ENCODE results near the gene OSBP2.
A peak's percentile ranks its signal among the peaks of the same experiment; 100 is the strongest.

OSBP2 gene

DNA sequence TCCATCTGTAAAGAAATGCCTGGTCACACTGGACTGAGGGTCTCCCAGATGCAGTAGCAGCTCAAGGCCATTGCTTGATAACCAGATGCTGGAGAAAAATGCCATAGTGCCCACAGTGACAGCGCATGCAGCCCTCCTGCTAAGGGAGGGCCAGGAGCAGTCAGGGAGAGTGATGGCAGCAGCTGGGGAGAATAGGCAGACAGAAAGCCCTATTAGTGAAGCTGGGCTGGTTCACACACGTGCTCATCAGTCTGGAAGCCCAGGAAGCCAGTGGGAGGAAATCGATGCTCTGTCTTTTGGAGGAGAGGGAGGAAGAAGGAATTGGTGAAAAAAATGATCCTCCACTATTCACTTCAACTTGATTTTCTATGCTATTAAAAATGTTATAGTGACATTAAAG lies 82.9 kb downstream of the OSBP2 start:
- Histone ChIP-seq H3K27me3 (ENCODE audit: insufficient read depth, low read length, poor library complexity, severe bottlenecking) (no peaks in the 10 kb centered on the region), H3K4me1 (ENCODE audit: insufficient read depth, low read length, poor library complexity, severe bottlenecking) (peaks cover 11% of the 10 kb centered on the region), H3K36me3 (ENCODE audit: insufficient read depth, low read length) (no peaks in the 10 kb centered on the region), H3K79me2 (ENCODE audit: insufficient read depth, low read length) (no peaks in the 10 kb centered on the region), H3K9ac (ENCODE audit: low read depth, low read length, poor library complexity, severe bottlenecking) (no peak overlapping the region), H2AFZ (ENCODE audit: low read length) (0 out of 2 replicates have a peak overlapping the region, but pooled peaks have one; percentile 20), H4K20me1 (ENCODE audit: insufficient read depth, low read length, poor library complexity, severe bottlenecking) (no peaks in the 10 kb centered on the region), H3K9me2 (replicated peaks; ENCODE audit: low read depth, low read length) (no peaks in the 10 kb centered on the region), H3K4me2 (ENCODE audit: low read depth, low read length, poor library complexity, severe bottlenecking) (no peak overlapping the region), H3K4me3 (ENCODE audit: low read length, poor library complexity, severe bottlenecking) (no peak overlapping the region), H3F3A (ENCODE audit: low read depth) (no peaks in the 10 kb centered on the region), H3K9me3 (ENCODE audit: insufficient read depth, low read depth, low read length) (no peaks in the 10 kb centered on the region)
- TF ChIP-seq EZH2phosphoT487 (IDR thresholded peaks at IDR 0.05; ENCODE audit: borderline replicate concordance) = no peak
- TF ChIP-seq, protein P1, sequence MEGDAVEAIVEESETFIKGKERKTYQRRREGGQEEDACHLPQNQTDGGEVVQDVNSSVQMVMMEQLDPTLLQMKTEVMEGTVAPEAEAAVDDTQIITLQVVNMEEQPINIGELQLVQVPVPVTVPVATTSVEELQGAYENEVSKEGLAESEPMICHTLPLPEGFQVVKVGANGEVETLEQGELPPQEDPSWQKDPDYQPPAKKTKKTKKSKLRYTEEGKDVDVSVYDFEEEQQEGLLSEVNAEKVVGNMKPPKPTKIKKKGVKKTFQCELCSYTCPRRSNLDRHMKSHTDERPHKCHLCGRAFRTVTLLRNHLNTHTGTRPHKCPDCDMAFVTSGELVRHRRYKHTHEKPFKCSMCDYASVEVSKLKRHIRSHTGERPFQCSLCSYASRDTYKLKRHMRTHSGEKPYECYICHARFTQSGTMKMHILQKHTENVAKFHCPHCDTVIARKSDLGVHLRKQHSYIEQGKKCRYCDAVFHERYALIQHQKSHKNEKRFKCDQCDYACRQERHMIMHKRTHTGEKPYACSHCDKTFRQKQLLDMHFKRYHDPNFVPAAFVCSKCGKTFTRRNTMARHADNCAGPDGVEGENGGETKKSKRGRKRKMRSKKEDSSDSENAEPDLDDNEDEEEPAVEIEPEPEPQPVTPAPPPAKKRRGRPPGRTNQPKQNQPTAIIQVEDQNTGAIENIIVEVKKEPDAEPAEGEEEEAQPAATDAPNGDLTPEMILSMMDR (conservative IDR thresholded peaks at IDR 0.05; ENCODE audit: low read length) = no peak

DNA sequence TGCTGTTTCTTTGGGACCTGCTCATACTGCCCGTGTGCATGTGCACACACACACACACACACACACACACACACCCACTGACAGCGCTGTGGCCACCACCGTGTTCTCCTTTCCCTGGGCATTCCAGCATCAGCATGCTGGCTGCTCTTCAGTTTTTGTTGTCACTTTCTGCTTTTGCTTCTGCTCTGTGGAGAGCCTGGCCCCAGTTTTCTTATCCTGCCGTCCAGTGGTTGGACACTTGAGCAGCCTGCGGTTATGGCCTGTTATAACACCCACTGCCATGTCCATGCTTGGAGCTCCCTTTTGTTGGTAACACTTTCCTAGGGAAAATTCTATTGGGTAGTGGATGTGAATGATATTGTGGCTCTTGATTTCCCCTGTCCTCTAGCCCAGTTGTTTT lies 83.6 kb downstream of the OSBP2 start:
- H2AFZ ChIP-seq (ENCODE audit: low read length) = no peak overlapping the region
- H3K4me2 ChIP-seq (ENCODE audit: low read depth, low read length, poor library complexity, severe bottlenecking) = no peak overlapping the region
- no peaks in the 10 kb centered on the region for H4K20me1 ChIP-seq (ENCODE audit: insufficient read depth, low read length, poor library complexity, severe bottlenecking)
- no peak overlapping the region for H3K4me3 ChIP-seq (ENCODE audit: low read length, poor library complexity, severe bottlenecking)
- no peak overlapping the region for H3K9ac ChIP-seq (ENCODE audit: low read depth, low read length, poor library complexity, severe bottlenecking)
- no peaks in the 10 kb centered on the region for H3K79me2 ChIP-seq (ENCODE audit: insufficient read depth, low read length)
- no peaks in the 10 kb centered on the region for H3K9me3 ChIP-seq (ENCODE audit: insufficient read depth, low read depth, low read length)
- no peaks in the 10 kb centered on the region for H3K9me2 ChIP-seq (replicated peaks; ENCODE audit: low read depth, low read length)
- no peaks in the 10 kb centered on the region for H3K27me3 ChIP-seq (ENCODE audit: insufficient read depth, low read length, poor library complexity, severe bottlenecking)
- TF ChIP-seq, protein P1 (conservative IDR thresholded peaks at IDR 0.05; ENCODE audit: low read length) = no peak
- TF ChIP-seq EZH2phosphoT487 (IDR thresholded peaks at IDR 0.05; ENCODE audit: borderline replicate concordance) = no peak
- H3K36me3 ChIP-seq (ENCODE audit: insufficient read depth, low read length) = no peaks in the 10 kb centered on the region
- peaks cover 11% of the 10 kb centered on the region for H3K4me1 ChIP-seq (ENCODE audit: insufficient read depth, low read length, poor library complexity, severe bottlenecking)
- H3F3A ChIP-seq (ENCODE audit: low read depth) = no peaks in the 10 kb centered on the region

DNA sequence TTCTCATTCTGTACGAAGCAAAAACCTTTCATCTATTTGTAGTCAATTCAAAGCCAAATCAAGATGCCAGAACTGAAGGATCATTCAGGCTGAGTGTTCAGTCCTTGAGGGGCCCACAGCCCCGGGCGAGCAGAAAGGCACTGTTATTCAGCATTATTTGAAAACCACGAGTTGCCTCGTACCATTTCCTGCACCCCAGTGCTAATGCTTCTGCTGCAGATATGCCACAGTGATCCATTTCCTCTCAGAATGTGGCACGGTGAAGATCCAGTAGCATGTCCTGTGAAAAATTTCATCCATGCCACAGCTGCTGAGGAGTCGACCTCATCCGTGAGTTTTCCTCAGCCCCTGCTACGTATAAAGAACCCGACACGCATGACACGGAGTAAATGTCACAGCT lies 85.4 kb downstream of the OSBP2 start:
- Histone ChIP-seq H3K36me3 (ENCODE audit: insufficient read depth, low read length) (no peaks in the 10 kb centered on the region), H3K79me2 (ENCODE audit: insufficient read depth, low read length) (no peaks in the 10 kb centered on the region), H3F3A (ENCODE audit: low read depth) (no peaks in the 10 kb centered on the region), H2AFZ (ENCODE audit: low read length) (peak overlapping the region; percentile 87), H4K20me1 (ENCODE audit: insufficient read depth, low read length, poor library complexity, severe bottlenecking) (no peaks in the 10 kb centered on the region), H3K9me3 (ENCODE audit: insufficient read depth, low read depth, low read length) (no peaks in the 10 kb centered on the region), H3K9me2 (replicated peaks; ENCODE audit: low read depth, low read length) (no peaks in the 10 kb centered on the region), H3K4me2 (ENCODE audit: low read depth, low read length, poor library complexity, severe bottlenecking) (peak overlapping the region; percentile 60), H3K4me3 (ENCODE audit: low read length, poor library complexity, severe bottlenecking) (peak overlapping the region; percentile 43), H3K4me1 (ENCODE audit: insufficient read depth, low read length, poor library complexity, severe bottlenecking) (peaks cover 11% of the 10 kb centered on the region), H3K9ac (ENCODE audit: low read depth, low read length, poor library complexity, severe bottlenecking) (peak overlapping the region; percentile 51), H3K27me3 (ENCODE audit: insufficient read depth, low read length, poor library complexity, severe bottlenecking) (no peaks in the 10 kb centered on the region)
- TF ChIP-seq, protein P1 (conservative IDR thresholded peaks at IDR 0.05; ENCODE audit: low read length) = no peak
- TF ChIP-seq EZH2phosphoT487 (IDR thresholded peaks at IDR 0.05; ENCODE audit: borderline replicate concordance) = no peak

All from Loucy (cell line).